Fibroblast of mammary gland (primary cell): ENCODE data around the gene BAIAP3.
A peak's percentile ranks its signal among the peaks of the same experiment; 100 is the strongest.

Experiments
- DNase-seq: peaks from one replicate; pipeline ENCODE4 v3.0.0-alpha.2; 2010; ENCODE audit warnings: low read depth
- H3K4me3 ChIP-seq: 2 replicates; pipeline ENCODE4 v1.5.1; 2011; ENCODE audit warnings: low read depth, mild to moderate bottlenecking, low read length, moderate library complexity; ENCODE audit not compliant: control insufficient read depth
- TF ChIP-seq, protein P1 (sequence below): conservative IDR thresholded peaks from 2 replicates; pipeline ENCODE4 v1.5.1; 2011; ENCODE audit warnings: low read depth, low read length, inconsistent platforms; ENCODE audit not compliant: control insufficient read depth, insufficient read depth

BAIAP3 gene

DNA sequence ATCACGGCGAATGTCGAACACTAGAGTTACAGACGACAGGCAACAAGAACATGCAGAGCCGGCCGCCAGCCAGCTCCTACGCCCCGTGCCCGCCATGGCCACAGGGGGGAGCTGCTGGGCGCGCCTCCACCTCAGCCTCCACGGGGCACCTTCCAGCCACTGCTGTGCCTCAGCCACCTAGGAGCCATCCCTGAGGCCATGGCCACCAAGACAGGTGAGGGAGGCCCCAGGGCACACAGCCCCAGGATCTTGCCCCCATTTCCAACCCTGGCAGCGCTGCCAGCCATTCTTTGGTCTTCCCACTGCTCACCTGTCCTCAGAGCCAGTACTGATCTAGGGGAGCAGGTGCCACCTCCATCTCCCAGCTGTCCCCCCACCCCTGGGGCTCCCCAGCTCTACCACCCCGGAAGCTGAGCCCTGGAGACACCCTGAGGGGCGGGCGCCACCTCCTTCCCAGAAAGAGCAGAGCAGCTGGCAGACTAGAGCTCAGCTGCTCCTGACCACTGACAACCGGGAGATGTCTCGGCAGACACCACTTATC is 30.1 kb downstream of the BAIAP3 start:
- peak; percentile 29 for DNase-seq
- no peak overlapping the region for H3K4me3 ChIP-seq
- TF ChIP-seq, protein P1, sequence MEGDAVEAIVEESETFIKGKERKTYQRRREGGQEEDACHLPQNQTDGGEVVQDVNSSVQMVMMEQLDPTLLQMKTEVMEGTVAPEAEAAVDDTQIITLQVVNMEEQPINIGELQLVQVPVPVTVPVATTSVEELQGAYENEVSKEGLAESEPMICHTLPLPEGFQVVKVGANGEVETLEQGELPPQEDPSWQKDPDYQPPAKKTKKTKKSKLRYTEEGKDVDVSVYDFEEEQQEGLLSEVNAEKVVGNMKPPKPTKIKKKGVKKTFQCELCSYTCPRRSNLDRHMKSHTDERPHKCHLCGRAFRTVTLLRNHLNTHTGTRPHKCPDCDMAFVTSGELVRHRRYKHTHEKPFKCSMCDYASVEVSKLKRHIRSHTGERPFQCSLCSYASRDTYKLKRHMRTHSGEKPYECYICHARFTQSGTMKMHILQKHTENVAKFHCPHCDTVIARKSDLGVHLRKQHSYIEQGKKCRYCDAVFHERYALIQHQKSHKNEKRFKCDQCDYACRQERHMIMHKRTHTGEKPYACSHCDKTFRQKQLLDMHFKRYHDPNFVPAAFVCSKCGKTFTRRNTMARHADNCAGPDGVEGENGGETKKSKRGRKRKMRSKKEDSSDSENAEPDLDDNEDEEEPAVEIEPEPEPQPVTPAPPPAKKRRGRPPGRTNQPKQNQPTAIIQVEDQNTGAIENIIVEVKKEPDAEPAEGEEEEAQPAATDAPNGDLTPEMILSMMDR, result peak; percentile 59

DNA sequence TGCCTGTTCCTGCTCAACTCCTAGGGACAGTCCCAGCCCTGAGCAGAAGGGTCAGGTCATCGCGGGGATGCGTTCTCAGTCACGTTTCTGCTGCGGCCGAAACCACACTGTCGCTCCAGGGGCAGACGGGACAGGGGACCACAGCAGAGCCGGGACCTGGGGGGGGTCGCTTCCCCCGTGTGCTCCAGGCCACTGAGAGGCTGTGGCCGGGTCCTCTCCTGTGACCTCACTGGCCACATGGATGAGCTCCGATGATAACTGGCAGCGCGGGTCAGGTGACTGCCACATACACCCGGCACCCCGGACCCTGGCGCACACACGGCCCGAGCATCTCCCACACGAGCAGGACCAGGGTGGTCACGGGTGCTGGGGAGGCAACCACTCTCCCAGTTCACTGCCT is 31.1 kb downstream of the BAIAP3 start:
- TF ChIP-seq, protein P1, result no peak
- DNase-seq, result no peak
- no peak overlapping the region for H3K4me3 ChIP-seq

DNA sequence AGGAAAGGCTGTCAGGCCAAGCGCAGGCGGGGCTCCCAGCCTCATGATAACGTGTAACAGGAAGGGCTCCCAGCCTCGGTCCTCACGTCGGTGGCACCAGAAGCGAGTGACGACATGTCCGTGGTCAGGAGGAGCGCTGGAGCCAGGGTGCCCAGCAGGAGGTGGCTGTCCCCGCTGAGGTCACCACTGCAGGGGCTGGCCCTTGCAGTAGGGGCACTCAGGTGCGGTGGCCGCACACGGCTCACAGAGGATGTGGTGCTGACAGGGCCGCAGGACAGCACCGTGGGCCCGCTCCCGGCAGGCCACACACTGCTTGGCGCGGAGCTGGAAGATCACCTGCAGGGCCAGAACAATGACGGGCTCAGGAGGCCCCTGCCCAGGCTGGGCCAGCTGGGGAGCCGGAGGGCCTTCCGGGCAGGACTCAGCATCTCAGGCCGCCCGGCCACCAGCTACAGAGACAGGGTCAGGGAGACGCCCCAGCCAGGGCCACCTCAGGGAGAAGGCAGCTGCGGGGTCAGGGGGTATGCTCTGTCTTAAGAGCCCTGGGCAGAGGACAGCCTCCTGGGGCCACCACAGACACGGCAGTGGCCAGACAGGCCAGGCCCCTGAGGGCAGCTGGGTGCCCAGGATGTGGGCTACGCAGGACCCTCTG is 32.7 kb downstream of the BAIAP3 start:
- H3K4me3 ChIP-seq, result no peak overlapping the region
- TF ChIP-seq, protein P1, result no peak
- DNase-seq, result no peak

DNA sequence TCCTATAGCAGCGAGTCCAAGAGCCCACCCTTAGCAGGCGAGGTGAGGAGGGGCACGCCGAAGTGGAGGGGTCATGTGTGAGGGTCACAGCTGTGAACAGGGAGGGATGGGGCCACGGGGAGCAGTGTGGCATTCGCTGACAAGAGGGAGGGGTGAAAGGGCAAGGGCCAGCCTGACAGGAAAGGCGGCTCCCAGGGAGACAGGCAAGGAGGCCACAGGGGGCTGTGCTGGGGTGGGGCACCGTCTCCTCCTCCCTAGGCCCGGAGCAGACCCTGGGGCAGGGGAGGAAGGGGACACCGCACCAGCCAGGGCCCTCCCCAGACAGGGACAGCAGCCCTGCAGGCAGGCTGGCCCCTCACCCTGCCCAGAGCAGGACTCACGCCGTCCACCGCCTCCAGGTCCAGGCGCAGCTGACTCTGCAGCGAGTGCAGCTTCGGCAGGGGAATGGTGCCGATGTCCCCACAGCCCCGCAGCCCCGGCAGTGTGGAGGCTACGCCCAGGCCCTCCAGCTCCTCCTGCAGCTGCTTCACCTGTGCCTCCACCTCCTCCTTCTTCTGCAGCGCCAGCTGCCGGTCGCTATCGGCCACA is 33.4 kb downstream of the BAIAP3 start:
- H3K4me3 ChIP-seq, result no peak overlapping the region
- DNase-seq, result no peak
- TF ChIP-seq, protein P1, result no peak

DNA sequence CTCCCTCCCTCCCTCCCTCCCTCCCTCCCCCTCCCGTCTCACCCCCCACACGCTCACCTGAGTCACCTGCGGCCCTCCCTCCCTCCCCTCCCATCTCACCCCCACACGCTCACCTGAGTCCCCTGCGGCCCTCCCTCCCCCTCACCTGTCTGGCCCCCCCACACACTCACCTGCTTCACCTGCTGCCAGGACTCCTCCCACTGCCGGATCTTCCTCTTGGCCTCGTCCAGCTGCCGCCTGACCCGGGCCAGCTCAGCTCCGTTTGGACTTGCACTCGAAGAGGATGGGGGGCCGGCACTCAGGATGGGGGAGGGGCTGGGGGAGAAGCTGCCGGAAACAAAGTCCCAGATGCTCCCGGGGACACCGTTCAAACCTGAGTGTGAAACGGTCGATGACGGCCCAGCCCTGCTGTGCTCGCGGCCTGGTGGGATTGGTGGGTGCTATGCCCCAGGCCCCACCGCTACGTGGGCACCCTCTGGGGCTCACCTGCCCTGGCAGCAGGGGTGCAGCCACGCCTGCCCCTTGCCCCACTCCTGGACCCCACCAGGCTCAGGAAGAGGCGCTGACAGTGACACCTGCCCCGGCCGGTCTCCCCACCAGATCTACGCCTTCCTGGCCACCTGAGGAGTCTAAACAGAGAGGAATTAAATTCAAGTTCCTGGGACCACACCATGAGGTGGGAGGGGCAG is 34.2 kb downstream of the BAIAP3 start:
- no peak for DNase-seq
- no peak overlapping the region for H3K4me3 ChIP-seq
- TF ChIP-seq, protein P1, result no peak

DNA sequence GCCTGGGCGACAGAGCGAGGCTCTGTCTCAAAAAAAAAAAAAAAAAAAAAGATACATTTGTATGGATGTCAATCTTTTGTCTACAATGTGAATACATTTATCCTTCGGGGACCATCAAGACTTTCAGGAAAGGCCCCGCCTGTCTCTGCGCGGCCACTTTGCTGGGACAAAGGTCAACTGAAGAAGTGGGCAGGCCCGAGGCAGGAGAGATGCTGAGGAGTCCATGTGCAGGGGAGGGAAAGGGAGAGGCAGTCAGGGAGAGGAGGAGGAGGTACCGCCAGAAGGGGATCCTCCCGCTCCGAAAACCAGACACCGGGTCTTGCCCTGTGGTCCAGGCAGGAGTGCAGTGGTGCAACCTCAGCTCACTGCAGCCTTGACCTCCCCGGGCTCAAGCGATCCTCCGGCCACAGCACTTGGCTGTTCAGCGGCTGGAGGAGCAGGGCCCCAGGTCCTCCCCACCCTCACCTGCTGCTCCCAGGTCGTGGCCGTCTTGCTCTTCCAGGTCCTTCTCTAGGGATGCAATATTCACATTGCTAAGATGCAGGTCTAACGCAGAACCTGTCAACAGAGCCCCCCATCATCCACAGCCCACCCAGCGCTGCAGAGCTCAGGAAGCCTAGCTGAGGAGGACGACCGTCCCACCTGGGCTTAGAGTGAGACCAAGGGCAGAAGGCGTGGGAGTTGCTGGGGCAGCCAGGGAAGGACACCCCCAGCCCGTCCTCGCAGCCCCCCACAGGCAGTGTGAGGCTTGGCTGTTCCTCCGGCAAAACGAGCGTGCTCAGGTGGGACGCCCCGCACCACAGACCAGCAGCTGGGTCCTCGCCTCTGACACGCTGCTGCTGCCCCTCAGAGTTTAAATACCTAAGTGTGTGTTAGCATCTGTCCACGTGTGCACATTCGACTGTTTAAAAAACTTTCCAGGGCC is 37.9 kb downstream of the BAIAP3 start:
- TF ChIP-seq, protein P1, result no peak
- H3K4me3 ChIP-seq, result no peak overlapping the region
- DNase-seq, result no peak
